Suppressor macrophage treated with lipopolysaccharide for 4 hours (primary cell): ENCODE data around the gene MT1X.
"Not testable (repeated sequence)": the region's sequence is repeated elsewhere in the genome, so short reads cannot be mapped to it uniquely, and the experiment has no call there.

ENCODE experiments used
- DNase-seq: peaks from one replicate; pipeline ENCODE4 v3.0.0-alpha.2; 2020

The MT1X gene

DNA sequence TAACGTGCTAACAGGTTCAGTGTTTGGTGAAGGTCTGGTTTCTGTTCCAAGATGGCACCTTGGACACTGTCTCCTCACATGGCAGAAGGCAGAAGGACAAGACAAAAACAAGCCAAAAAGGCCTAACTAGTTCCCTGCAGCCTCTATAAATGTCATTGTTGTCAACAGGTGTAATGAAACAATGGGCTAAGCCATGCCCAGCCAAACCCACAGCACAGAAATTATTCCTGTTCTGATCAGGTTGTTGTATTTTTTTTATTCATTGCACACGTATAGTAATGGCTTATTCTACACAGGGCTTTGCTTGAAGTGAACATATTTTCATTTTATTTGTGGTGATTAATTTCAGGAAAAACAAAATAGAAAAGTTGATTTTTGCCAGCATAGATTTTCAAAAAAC, 31.5 kb downstream of the MT1X start:
- DNase-seq: no peak

DNA sequence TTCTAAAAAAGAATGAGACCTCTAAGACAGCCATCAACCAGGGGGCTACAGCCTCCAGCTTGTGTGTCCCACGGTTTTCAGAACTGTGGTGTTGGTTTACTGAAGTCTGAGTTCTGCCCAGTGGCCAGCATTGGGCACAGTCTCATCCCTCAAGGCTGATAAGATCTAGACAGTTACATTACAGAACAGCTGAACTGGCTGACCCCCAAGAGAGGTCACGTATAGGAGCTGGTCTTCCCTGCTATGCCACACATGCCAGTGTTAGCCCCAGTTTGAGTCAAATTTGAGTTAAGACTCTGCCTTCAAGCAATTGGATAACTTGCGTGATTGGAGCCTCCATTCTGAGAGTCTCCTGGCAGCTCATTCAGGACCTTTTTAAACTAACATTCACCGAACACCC, 32.9 kb downstream of the MT1X start:
- DNase-seq: no peak

DNA sequence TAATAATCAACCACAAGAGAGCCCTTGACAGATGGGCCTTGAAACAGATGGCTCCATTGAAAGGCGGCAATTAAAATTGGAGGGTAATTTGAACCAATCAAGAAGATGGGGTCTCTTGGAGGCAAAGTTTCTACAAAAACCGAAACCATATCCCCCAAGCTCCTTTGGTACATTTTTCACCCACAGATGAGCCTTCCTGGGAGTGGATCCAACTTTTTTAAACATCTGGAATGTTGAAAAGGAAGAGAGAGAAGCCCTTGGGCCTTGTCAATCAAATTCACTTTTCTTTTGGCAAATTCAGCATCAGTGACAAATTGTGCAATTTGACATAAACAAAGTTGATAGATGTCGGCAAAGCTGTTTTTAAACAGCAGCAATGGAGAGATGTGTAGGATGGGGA, 34.5 kb downstream of the MT1X start:
- no peak for DNase-seq

DNA sequence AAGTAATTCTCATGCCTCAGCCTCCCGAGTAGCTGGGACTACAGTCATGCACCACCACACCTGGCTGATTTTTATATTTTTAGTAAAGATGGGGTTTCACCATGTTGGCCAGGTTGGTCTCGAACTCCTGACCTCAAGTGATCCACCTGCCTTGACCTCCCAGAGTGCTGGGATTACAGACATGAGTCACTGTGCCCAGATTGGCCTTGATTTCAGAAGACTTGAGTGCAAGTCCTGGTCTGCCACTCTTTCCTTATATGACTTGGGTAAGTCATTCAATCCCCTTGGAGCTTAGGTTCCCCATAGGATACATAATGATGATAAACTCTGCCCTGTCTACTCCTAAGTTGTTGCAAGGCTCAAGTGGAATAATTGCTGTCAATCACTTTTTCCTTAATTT, 35.3 kb downstream of the MT1X start:
- DNase-seq: not testable (repeated sequence)

DNA sequence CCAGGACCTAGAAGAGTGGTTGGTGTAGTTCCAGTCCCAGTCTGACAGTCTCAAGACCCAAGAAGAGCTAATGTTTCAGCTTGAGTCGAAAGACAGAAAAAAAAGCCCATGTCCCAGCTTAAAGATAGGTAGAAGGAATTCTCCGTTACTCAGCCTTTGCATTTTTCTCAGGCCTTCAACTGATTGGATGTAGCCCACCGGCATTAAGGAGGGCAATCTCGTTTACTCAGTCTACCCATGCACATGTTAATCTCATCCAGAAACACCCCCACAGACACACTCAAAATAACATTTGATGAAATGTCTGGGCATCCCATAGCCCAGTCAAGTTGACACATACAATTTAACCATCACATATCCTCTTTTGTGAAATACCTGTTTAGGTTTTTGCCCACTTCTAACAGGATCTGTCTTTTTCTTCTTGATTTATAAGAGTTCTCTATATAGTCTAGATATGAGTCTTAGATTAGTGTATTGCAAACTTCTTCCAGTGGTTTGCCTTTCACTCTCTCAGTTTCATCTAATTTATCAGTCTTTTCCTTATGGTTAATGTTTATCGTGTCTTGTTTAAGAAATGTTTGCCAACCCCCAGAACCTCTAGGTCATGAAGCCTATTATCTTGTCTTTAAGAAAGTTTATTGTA, 40.1 kb downstream of the MT1X start:
- no peak for DNase-seq

DNA sequence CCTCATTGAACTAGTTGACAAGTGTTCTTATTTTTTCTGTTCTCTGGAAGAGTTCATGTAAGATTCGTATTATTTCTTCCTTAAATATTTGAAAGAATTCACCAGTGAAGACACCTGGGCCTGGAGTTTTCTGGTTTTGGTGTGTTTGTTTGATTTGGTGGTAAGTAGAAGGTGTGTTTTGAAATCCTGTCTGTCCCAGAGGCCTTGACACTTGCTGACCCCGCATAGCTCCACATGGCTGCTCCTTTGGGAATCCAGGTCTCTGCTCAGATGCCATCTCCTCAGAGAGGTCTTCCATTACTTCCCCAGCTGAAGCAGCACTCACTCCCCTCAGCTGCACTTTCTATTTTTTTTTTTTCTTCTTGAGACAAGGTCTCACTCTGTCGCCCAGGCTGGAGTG, 41.9 kb downstream of the MT1X start:
- DNase-seq: no peak

DNA sequence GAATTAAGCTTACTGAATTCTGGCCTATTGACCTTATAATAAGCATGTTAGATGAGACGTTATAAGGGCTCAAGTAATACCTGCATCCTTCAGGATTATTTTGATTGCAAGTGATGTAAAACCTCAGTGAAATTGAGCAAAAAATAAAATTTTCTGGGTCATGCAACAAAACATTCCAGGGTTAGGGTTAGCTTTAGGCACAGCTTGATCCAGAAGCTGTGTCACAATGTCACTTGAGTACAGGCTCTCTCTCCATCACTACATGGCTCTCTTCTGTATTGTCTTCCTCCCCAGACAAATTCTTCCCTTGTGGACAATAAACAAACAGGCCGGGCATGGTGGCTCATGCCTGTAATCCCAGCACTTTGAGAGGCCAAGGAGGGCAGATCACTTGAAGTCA, 44.0 kb downstream of the MT1X start:
- no peak for DNase-seq

DNA sequence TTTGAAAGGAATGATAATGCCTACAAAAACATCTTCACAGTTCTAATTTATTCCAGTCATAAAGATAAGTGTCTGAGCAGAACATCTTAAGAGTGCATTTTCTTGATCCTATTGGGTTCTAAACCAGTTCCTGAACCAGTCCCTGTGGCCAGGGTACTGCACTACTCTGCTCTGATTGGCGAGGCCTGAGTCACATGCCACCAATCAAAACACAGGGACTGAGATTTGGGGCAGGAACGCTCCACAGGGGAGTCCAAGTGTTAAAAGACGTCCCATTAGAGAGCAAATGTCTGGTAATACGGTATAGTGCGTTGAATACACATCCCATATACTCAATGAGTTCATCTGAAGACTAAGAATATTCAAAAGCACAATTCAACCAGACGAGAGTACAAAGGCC, 44.7 kb downstream of the MT1X start:
- DNase-seq: no peak

DNA sequence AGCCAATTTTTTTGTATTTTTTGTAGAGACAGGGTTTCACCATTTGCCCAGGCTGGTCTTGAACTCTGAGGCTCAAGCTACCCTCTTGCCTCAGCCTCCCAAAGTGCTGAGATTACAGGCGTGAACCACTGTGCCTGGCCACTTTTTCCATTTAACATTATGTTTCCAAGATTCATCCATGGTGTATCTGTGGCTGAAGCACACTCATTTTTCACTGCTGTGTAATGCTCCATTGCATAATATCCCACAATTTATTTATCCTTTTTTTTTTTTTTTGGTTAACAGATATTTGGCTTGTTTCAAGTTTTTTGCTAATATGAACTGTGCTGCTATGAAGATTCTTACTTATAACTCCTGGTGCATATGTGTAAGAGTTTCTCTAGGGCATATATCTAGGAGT, 45.8 kb downstream of the MT1X start:
- no peak for DNase-seq

DNA sequence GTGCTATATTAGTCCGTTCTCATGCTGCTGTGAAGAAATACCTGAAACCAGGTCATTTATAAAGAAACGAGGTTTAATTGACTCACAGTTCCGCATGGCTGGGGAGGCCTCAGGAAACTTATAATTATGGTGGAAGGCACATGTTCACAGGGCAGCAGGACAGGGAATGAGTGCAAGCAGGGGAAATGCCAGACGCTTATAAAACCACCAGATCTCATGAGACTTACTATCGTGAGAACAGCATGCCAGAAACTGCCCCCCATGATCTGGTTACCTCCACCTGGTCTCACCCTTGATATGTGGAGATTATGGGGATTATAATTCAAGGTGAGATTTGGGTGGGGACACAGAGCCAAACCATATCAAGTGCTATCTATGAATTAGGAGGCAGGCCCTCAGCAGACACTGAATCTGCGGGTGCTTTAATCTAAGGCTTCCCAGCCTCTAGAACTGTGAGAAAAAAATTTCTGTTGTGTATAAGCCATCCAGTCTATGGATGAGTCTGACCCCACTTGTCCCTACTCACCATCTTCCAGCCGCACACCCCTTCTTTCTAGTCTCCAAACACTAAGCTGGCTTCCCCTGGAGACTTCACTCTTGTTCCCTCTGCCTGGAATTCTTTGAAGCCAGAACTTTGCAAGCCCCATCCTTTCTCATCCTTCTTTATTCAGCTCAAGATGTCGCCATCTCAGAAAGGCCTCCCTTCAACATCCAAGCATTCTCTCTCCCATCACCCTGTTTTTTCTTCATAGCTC, 46.9 kb downstream of the MT1X start:
- no peak for DNase-seq

DNA sequence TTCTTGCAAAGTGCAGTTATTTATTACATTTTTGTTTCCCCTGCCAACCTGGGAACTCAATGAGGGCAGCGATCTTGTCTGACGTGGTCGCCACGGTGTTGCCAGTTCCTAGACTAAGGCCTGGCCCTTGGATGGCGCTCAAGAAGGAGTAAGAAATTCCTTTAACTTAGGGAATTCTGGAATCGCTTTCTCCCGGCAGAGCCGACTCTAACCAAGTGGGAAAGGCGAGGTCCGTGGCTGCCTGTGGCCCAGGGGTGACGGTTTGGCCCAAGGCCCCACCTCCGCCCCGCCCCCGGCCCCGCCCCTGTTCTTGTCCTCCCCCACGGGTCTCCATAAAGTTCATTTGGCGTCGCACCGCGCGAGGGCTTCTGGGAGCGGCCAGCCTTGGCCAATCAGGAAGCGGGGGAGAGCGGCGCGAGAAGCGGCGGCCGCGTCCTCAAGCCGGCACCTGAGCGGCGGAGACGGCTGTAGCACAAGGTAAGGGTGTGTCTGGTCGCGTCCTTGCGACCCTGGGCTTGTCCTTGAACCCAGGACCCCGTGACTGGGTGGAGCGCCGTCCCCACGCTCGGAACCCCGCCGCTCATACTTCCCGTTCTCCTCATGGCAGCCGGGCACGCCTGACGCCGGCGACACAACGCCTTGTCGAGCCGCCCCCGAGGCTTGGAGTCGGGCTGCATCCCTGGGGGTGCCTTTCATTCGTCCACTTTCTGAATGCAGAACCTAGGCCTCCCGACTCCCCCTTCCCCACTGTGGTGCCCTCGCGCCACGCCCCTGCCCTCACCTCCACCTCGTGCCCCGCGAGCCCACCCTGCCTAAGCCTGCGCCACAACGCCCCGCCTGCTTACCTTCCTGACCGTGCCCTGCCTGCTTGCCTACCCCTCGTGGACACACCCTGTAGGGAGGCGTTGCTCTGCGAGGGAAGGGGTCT, 47.7 kb downstream of the MT1X start, which contains the start of gene NUP93:
Gene NUP93 (plus strand): TSS at position 395 of the 928 bp plus-strand sequence. CDS start 18,119 bp downstream, outside the sequence.
- DNase-seq: peak; percentile 95

DNA sequence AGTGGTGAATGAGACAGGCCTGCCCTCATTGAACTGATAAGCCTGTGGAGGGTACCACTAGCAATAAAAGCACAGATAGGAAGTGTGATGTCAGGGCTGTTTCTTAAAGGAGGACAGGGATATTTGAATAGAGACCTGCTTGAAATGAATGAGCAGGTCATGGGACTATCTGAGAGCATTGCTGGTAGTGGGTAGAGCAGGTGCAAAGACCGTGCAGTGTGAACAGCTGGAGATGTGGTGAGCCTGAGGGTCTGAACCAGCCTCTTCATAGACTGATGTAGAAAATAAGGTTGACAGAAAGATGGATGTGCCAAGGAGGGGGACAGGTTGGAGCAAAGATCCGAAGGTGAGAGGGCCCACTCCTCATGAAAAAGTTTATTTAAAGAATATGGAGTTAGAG, 50.1 kb downstream of the MT1X start:
- no peak for DNase-seq

DNA sequence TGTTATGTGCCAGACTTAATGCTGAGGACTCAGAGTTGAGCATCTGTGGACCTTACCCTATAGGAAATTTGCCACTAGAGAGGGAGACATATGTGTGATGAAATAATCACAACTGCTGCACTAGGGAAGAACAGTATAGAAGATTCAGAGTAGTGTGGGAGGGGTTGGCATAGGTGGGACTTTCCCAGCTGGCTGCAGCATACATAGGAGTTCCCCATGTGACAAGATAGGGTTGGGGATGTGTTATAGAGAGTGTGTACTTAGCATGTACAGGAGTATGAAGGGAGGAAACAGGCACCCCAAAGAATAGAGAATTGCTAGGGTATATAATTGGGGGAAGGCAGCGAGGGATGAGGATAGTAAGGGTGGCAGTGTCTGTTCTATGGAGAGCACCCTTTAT, 50.6 kb downstream of the MT1X start:
- DNase-seq: peak; percentile 74
